Measurements from ENCODE around the gene SIDT1.

The SIDT1 gene

GRCh38 chr3:113659101-113659541, 126.8 kb downstream of the SIDT1 start:
- DNase-seq, result no peak
- in situ Hi-C loops (cut with HindIII; ENCODE audit: low pct_ligation_motif_present, low pct_unique_long_range_greater_than_20kb, low sequenced_read_pairs), result no loop called here

- in situ Hi-C loops (cut with HindIII; ENCODE audit: low pct_ligation_motif_present, low pct_unique_long_range_greater_than_20kb, low sequenced_read_pairs), result no loop called here
- DNase-seq, result no peak
Measured at GRCh38 chr3:113659996-113660395, 127.6 kb downstream of the SIDT1 start.

- DNase-seq, result no peak
- in situ Hi-C loops (cut with HindIII; ENCODE audit: low pct_ligation_motif_present, low pct_unique_long_range_greater_than_20kb, low sequenced_read_pairs), result no loop called here
Measured at GRCh38 chr3:113660458-113660857, 128.1 kb downstream of the SIDT1 start.

GRCh38 chr3:113660896-113661295, 128.5 kb downstream of the SIDT1 start:
- no peak for DNase-seq

GRCh38 chr3:113662824-113663223, 130.5 kb downstream of the SIDT1 start:
- in situ Hi-C loops (cut with HindIII; ENCODE audit: low pct_ligation_motif_present, low pct_unique_long_range_greater_than_20kb, low sequenced_read_pairs), result no loop called here
- DNase-seq, result no peak

More at GRCh38 chr3:113660896-113661295, 128.5 kb downstream of the SIDT1 start:
- in situ Hi-C loops (cut with HindIII; ENCODE audit: low pct_ligation_motif_present, low pct_unique_long_range_greater_than_20kb, low sequenced_read_pairs), result no loop called here

- no peak for DNase-seq
- in situ Hi-C loops (cut with HindIII; ENCODE audit: low pct_ligation_motif_present, low pct_unique_long_range_greater_than_20kb, low sequenced_read_pairs), result no loop called here
Measured at GRCh38 chr3:113663324-113663750, 131.0 kb downstream of the SIDT1 start.

GRCh38 chr3:113663761-113664160, 131.4 kb downstream of the SIDT1 start:
- DNase-seq, result no peak
- in situ Hi-C loops (cut with HindIII; ENCODE audit: low pct_ligation_motif_present, low pct_unique_long_range_greater_than_20kb, low sequenced_read_pairs), result no loop called here

GRCh38 chr3:113664523-113665094, 132.3 kb downstream of the SIDT1 start:
- in situ Hi-C loops (cut with HindIII; ENCODE audit: low pct_ligation_motif_present, low pct_unique_long_range_greater_than_20kb, low sequenced_read_pairs), result no loop called here

GRCh38 chr3:113668015-113668414, 135.7 kb downstream of the SIDT1 start:
- in situ Hi-C loops (cut with HindIII; ENCODE audit: low pct_ligation_motif_present, low pct_unique_long_range_greater_than_20kb, low sequenced_read_pairs), result no loop called here
- DNase-seq, result no peak

More at GRCh38 chr3:113664523-113665094, 132.3 kb downstream of the SIDT1 start:
- no peak for DNase-seq

GRCh38 chr3:113673593-113673992, 141.2 kb downstream of the SIDT1 start:
- no peak for DNase-seq
- in situ Hi-C loops (cut with HindIII; ENCODE audit: low pct_ligation_motif_present, low pct_unique_long_range_greater_than_20kb, low sequenced_read_pairs), result no loop called here

- no peak for DNase-seq
- in situ Hi-C loops (cut with HindIII; ENCODE audit: low pct_ligation_motif_present, low pct_unique_long_range_greater_than_20kb, low sequenced_read_pairs), result no loop called here
Measured at GRCh38 chr3:113676261-113676660, 143.9 kb downstream of the SIDT1 start.

- in situ Hi-C loops (cut with HindIII; ENCODE audit: low pct_ligation_motif_present, low pct_unique_long_range_greater_than_20kb, low sequenced_read_pairs), result no loop called here
- no peak for DNase-seq
Measured at GRCh38 chr3:113677737-113678136, 145.4 kb downstream of the SIDT1 start.

- no peak for DNase-seq
- in situ Hi-C loops (cut with HindIII; ENCODE audit: low pct_ligation_motif_present, low pct_unique_long_range_greater_than_20kb, low sequenced_read_pairs), result no loop called here
Measured at GRCh38 chr3:113678773-113679172, 146.4 kb downstream of the SIDT1 start.
